ENCODE data around the gene CACNB3.

Gene CACNB3

GRCh38 chr12:48781750-48782456 is 36.4 kb upstream of the CACNB3 start:
- DNase-seq (ENCODE audit: low read depth in 1 of 2, low spot score in 1 of 2): peak in 1 of 2 experiments; percentile 36
- no peak for TF ChIP-seq JUND (IDR thresholded peaks at IDR 0.05; ENCODE audit: low read depth)
- in situ Hi-C loops (cut with HindIII; ENCODE audit: low pct_unique_long_range_greater_than_20kb, low sequenced_read_pairs): no loop called here

DNA sequence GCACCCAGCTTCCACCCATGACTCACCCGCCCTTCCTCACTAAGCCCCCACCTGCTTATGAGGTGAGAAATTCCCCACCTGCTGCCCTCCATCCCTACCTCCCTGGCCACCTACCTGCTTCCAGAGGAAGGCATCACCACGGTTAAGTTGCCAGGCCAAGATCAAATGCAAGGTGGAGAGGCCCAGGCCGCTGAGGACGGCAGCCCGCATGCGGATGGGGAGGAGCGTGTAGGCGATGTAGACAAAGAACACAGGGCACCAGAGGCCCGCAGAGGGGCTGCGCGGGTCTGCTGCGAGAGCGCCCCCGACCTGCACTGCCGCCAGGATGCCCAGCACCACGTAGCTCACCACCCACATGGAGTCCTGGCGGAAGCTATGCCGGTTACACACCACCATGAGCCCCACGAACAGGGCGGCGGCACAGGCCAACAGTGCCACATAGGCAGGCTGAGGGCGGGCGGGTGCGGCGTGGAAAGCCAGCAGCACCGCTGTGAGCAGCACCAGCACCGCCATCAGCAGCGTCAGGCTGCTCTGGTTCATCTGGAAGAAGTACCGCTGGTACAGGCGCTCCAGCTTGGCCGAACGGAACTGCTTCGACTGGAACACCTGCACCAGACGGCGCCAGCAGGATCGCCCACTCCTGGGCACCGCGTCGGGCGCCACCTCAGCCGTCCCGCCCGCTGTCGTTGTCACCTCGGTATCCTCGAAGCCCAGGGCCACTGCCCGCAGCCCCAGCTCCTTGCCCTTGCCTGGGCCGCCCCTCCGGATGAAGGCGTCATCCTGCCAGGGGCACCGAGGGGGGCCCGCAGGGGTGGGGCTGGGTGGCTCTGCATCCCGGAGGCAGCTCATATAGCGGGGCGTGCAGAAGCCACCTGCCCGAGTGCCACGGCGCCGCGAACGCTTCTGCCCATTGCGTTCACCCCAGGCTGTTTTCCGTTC is 35.6 kb upstream of the CACNB3 start:
- no peak for DNase-seq (ENCODE audit: low read depth in 1 of 2, low spot score in 1 of 2)
- no peak for TF ChIP-seq JUND (IDR thresholded peaks at IDR 0.05; ENCODE audit: low read depth)
- in situ Hi-C loops (cut with HindIII; ENCODE audit: low pct_unique_long_range_greater_than_20kb, low sequenced_read_pairs): no loop called here

- TF ChIP-seq JUND (IDR thresholded peaks at IDR 0.05; ENCODE audit: low read depth): no peak
- no peak for DNase-seq (ENCODE audit: low read depth in 1 of 2, low spot score in 1 of 2)
- in situ Hi-C loops (cut with HindIII; ENCODE audit: low pct_unique_long_range_greater_than_20kb, low sequenced_read_pairs): no loop called here
Measured at GRCh38 chr12:48783432-48783831, 34.9 kb upstream of the CACNB3 start.

DNA sequence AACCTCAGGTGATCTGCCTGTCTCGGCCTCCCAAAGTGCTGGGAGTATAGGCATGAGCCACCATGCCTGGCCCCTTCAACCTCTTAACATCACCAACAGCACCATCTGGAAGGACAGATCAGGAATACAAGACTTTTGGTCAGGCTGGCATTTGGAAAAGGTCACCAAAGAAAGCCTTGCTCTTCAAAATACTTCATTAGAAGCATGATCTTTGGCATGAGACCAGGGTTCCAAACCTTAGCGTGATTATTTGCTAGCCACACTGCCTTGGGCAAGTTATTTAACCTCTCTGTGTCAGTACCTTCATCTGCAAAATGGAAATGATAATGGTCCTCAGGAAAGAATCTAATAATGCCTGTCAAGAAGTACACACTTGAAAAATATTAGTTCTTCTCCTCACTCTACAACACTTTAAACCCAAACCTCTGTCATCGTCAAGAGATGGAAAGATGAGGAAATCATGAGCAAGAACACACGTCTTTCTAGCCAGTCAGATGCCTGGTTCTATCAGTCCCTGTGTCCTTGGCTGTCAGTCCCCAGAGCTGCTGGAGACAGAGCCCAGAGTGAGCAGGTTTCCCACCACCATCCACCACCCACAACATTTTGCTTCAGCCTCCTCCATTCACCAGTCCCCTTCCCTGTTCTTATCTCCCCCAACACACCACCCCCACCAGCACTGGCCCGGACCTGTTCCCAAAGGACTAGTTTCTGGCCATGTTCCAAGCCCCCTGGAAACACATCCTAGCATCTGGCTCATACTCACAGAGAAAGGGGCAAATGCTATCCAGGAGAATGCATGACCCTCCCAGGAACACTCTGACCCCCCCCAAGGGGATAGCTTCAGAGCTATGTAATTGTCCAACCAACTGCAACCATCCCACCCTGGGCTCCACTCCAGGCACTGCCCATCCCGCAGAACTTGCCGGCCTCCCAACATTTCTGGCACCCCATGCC is 31.4 kb upstream of the CACNB3 start:
- in situ Hi-C loops (cut with HindIII; ENCODE audit: low pct_unique_long_range_greater_than_20kb, low sequenced_read_pairs): no loop called here
- no peak for DNase-seq (ENCODE audit: low read depth in 1 of 2, low spot score in 1 of 2)
- no peak for TF ChIP-seq JUND (IDR thresholded peaks at IDR 0.05; ENCODE audit: low read depth)

- in situ Hi-C loops (cut with HindIII; ENCODE audit: low pct_unique_long_range_greater_than_20kb, low sequenced_read_pairs): no loop called here
- peak in 1 of 2 experiments; percentile 34 for DNase-seq (ENCODE audit: low read depth in 1 of 2, low spot score in 1 of 2)
Measured at GRCh38 chr12:48787791-48788523, 30.3 kb upstream of the CACNB3 start.

GRCh38 chr12:48788524-48788853 is 29.8 kb upstream of the CACNB3 start:
- DNase-seq (ENCODE audit: low read depth in 1 of 2, low spot score in 1 of 2): no peak

More at GRCh38 chr12:48787791-48788523, 30.3 kb upstream of the CACNB3 start:
- no peak for TF ChIP-seq JUND (IDR thresholded peaks at IDR 0.05; ENCODE audit: low read depth)

DNA sequence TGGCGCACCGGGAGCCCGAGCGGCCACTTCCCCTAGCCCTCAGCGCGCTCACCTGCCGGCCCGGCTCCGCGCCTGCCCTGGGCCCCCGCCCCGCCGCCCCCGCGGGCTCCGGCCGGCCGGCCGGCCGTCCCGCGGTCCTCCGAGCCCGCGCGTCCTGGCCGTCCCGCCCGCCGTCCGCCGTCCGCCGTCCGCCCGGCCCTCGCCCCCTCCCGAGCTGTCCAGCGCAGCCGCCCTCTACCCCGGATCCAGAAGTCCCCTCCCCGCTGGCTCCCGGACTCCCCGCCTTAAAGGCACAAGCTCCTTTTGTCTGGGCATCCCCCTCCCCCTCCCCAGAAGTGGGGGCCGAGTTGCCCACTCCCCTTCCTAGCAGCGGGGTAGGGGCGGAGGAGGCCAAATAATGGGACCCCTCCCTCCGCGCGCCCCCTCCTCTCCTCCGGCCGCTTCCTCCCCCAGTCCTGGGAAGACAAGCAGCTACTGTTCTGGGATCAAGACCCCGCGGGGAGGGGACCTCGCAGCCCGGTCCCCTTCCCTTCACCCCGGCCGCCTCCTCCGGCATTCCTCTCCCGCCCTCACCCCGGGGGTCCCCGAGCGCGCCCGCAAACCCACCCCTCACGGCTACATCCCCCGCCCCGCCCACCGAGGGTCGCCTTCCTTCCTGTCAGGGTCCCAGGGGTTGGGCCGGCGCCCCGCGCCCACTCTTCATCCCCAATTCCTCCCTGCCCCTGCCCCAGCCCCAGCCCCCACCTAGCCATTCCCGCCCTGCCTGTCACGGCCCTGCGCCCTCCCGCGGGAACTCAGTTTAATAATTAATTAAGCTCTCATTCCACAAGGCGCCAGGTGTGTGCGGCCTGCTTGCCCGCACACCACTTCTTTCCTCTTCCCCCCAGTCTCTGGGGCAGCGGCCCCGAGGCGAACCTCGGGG is 29.2 kb upstream of the CACNB3 start, which contains the start of gene ADCY6:
Gene ADCY6 (minus strand): TSS at position 236 of the 922 bp plus-strand sequence. CDS start 5,655 bp downstream, outside the sequence.
- peak; percentile 89 to 93 for DNase-seq (ENCODE audit: low read depth in 1 of 2, low spot score in 1 of 2)
- in situ Hi-C loops (cut with HindIII; ENCODE audit: low pct_unique_long_range_greater_than_20kb, low sequenced_read_pairs): no loop called here
- TF ChIP-seq JUND (IDR thresholded peaks at IDR 0.05; ENCODE audit: low read depth): no peak

More at GRCh38 chr12:48788524-48788853, 29.8 kb upstream of the CACNB3 start:
- no peak for TF ChIP-seq JUND (IDR thresholded peaks at IDR 0.05; ENCODE audit: low read depth)
- in situ Hi-C loops (cut with HindIII; ENCODE audit: low pct_unique_long_range_greater_than_20kb, low sequenced_read_pairs): no loop called here

GRCh38 chr12:48789858-48790326 is 28.4 kb upstream of the CACNB3 start:
- no peak for TF ChIP-seq JUND (IDR thresholded peaks at IDR 0.05; ENCODE audit: low read depth)
- in situ Hi-C loops (cut with HindIII; ENCODE audit: low pct_unique_long_range_greater_than_20kb, low sequenced_read_pairs): no loop called here
- DNase-seq (ENCODE audit: low read depth in 1 of 2, low spot score in 1 of 2): no peak

DNA sequence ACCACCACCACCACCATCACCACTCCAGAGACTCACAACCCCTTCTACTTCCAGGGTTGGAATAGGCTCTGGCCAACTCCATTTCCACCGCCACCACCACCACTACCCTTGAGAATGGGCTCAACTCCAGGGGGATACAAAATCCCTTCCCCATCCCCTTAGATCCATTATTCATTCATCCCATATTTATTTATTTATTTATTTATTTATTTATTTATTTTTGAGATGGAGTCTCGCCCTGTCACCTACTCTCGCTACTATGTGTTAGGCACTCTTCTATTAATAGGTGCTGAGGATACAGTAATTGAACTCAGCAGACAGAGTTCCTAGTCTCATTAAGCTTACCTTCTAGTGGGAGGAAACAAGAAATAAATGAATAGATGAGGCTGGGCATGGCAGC is 24.6 kb upstream of the CACNB3 start:
- no peak for DNase-seq (ENCODE audit: low read depth in 1 of 2, low spot score in 1 of 2)
- in situ Hi-C loops (cut with HindIII; ENCODE audit: low pct_unique_long_range_greater_than_20kb, low sequenced_read_pairs): no loop called here
- no peak for TF ChIP-seq JUND (IDR thresholded peaks at IDR 0.05; ENCODE audit: low read depth)

DNA sequence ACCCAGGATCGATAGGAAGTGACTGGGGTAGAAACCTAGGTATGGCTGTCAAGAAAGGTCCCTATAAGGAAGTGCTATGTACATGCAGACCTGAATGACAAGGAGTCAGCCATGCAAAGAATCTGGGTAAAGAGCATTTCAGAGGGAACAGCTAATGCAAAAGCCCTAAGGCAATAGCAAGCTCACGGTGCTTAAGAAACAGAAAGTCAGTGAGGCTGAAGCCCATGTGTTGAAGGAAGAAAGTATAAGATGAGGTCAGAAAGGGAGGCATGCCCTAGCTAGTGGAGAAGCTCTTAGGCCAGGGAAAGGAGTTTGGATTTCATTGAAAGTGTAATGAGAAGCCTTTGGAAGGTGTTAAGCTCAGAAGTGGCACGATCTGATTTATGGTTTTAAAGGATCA is 23.4 kb upstream of the CACNB3 start:
- DNase-seq (ENCODE audit: low read depth in 1 of 2, low spot score in 1 of 2): peak in 1 of 2 experiments; percentile 81
- in situ Hi-C loops (cut with HindIII; ENCODE audit: low pct_unique_long_range_greater_than_20kb, low sequenced_read_pairs): no loop called here

More for the DNA sequence above, 23.4 kb upstream of the CACNB3 start:
- no peak for TF ChIP-seq JUND (IDR thresholded peaks at IDR 0.05; ENCODE audit: low read depth)
